Thoracic aorta (tissue), 2 donors: ENCODE results near the gene EVC. TPM values are rescaled to one million over a fixed set of nuclear protein-coding genes. Genes with fewer than 3 reads are reported as not detected.

Experiments
- ATAC-seq: fragments of 150-250 bp; one replicate; pipeline ENCODE4 v1.8.0; 2017; ENCODE audit warnings: low read depth; ENCODE audit not compliant: insufficient number of reproducible peaks, low FRiP score
- DNase-seq: peaks from one replicate; pipeline ENCODE4 v3.0.0-alpha.2; 2020; ENCODE audit warnings: low spot score
- H3K27ac ChIP-seq, 2 donors: fragments of 200-600 bp; sonication (generic); 1 replicate in 1 of 2; 2 replicates in 1 of 2; pipeline ENCODE4 v1.5.1; 2016; ENCODE audit warnings: mild to moderate bottlenecking in 2 of 2, moderate library complexity in 2 of 2
- H3K27me3 ChIP-seq: fragments of 200-600 bp; sonication (generic); replicated peaks from 2 replicates; pipeline ENCODE4 v1.6.0; 2016; ENCODE audit warnings: mild to moderate bottlenecking; ENCODE audit not compliant: insufficient read depth
- H3K36me3 ChIP-seq: fragments of 200-600 bp; sonication (generic); one replicate; pipeline ENCODE4 v1.5.1; 2016
- H3K4me1 ChIP-seq, 2 donors: fragments of 200-600 bp; sonication (generic); 1 replicate in 1 of 2; 2 replicates in 1 of 2; pipeline versions ENCODE4 v1.5.1 to v1.6.0; 2016; ENCODE audit warnings: low read depth in 2 of 2, mild to moderate bottlenecking in 1 of 2; ENCODE audit not compliant: control insufficient read depth in 1 of 2
- H3K4me3 ChIP-seq: fragments of 200-600 bp; sonication (generic); 2 replicates; pipeline ENCODE4 v1.5.1; 2016; ENCODE audit warnings: mild to moderate bottlenecking
- H3K9me3 ChIP-seq: fragments of 200-600 bp; sonication (generic); 2 replicates; pipeline ENCODE4 v1.5.1; 2016
- total RNA-seq, 2 donors: library from RNA; depleted of rRNA; stranded (reverse); fragments of >200 nt; gene quantifications; one replicate each; pipeline versions ENCODE4 v1.1.0 to v1.2.3, GENCODE V29; 2016
- TF ChIP-seq, protein P1 (sequence below): fragments of 200-600 bp; sonication (generic); IDR thresholded peaks from one replicate; pipeline ENCODE4 v1.5.1; 2019; ENCODE audit warnings: antibody characterized with exemption

The EVC gene
- total RNA-seq, 2 donors from 2014 or later, result 65.1 to 88.5 TPM

DNA sequence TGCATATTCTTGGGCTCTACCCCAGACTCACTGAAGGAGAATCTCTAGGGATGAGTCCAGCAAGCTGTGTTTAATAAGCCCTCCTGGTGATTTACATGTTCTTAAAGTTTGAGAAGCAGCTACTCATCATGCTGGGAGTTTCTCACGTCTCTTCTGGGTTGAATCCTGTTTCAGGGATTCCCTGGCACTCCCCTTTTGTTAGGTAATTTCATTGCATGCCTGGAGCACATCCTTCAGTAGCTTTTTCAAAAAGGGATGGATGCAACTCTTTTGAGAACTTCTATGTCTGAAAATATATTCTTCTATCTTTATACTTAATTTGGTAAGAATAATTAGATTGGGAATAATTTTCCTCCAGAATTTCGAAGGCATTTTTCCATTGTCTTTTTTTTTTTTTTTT is 4.4 kb downstream of the EVC start:
- no peak overlapping the region for H3K4me3 ChIP-seq
- peaks cover 9 to 27% of the 10 kb centered on the region in 2 donors for H3K4me1 ChIP-seq
- DNase-seq, result no peak
- peaks cover 3% of the 10 kb centered on the region for H3K9me3 ChIP-seq
- no peaks in the 10 kb centered on the region for H3K36me3 ChIP-seq
- TF ChIP-seq, protein P1, sequence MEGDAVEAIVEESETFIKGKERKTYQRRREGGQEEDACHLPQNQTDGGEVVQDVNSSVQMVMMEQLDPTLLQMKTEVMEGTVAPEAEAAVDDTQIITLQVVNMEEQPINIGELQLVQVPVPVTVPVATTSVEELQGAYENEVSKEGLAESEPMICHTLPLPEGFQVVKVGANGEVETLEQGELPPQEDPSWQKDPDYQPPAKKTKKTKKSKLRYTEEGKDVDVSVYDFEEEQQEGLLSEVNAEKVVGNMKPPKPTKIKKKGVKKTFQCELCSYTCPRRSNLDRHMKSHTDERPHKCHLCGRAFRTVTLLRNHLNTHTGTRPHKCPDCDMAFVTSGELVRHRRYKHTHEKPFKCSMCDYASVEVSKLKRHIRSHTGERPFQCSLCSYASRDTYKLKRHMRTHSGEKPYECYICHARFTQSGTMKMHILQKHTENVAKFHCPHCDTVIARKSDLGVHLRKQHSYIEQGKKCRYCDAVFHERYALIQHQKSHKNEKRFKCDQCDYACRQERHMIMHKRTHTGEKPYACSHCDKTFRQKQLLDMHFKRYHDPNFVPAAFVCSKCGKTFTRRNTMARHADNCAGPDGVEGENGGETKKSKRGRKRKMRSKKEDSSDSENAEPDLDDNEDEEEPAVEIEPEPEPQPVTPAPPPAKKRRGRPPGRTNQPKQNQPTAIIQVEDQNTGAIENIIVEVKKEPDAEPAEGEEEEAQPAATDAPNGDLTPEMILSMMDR, result no peak
- no peak overlapping the region for H3K27ac ChIP-seq
- no peak for ATAC-seq
- no peaks in the 10 kb centered on the region for H3K27me3 ChIP-seq

DNA sequence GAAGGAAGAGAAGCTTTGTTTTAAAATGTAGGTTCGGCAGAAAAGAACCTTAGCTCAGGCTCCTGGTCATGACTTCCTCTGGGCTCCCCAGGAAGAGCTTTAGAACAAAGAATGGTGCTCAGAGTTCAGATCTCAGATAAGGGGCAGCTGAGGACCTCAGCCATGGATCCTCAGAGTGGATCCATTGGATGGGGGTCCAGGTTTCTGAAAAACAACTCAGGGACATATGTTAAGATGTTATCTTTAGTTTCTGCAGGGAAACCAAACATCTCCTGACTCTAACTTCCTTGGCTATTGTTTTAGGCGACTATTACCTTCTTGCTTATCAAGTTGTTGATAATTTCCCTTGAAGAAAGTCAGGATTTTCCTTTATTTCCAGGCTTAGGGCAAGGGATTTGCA is 5.4 kb downstream of the EVC start:
- TF ChIP-seq, protein P1, result no peak
- H3K27me3 ChIP-seq, result no peaks in the 10 kb centered on the region
- no peaks in the 10 kb centered on the region for H3K36me3 ChIP-seq
- peaks cover 3% of the 10 kb centered on the region for H3K9me3 ChIP-seq
- DNase-seq, result no peak
- H3K27ac ChIP-seq, result no peak overlapping the region
- ATAC-seq, result no peak
- H3K4me1 ChIP-seq, result peaks cover 5 to 22% of the 10 kb centered on the region in 2 donors
- H3K4me3 ChIP-seq, result no peak overlapping the region

DNA sequence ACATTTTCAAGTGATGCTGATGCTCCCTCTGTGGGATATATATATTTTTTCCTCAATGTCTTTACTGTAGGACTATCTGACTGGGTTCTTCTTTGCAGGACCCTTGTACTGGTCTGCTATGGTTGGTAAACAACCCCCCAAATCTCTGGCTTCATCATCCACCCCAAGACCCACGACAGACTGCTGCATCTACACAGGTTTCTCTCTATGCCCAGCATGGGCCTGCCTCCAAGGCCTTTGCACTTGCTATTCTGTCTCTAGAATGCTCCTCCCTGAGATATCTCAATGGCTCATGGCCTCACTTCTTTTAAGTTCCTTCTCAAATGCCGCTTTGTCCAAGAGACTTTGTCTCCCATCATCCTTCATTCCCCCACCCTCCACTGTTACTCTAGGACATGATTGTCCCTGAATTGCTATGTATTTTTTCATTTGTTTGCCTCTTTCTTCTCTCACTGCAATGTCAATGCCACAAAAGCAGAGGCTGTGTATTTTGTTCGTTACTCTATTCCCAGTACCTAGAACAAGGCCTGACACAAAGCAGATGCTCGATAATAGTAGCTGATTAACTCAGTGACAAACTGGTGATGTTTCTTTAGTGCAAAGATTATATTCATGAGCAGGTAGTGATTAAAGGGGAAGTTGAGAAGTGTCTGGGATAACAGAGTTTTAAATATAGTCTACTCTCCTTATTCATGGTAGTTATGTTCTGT is 6.6 kb downstream of the EVC start:
- no peak for ATAC-seq
- DNase-seq, result no peak
- Histone ChIP-seq H3K4me1 (peaks cover 0 to 12% of the 10 kb centered on the region in 2 donors), H3K36me3 (no peaks in the 10 kb centered on the region), H3K9me3 (peaks cover 3% of the 10 kb centered on the region), H3K27ac (no peak overlapping the region), H3K27me3 (no peaks in the 10 kb centered on the region), H3K4me3 (no peak overlapping the region)
- TF ChIP-seq, protein P1, result no peak

DNA sequence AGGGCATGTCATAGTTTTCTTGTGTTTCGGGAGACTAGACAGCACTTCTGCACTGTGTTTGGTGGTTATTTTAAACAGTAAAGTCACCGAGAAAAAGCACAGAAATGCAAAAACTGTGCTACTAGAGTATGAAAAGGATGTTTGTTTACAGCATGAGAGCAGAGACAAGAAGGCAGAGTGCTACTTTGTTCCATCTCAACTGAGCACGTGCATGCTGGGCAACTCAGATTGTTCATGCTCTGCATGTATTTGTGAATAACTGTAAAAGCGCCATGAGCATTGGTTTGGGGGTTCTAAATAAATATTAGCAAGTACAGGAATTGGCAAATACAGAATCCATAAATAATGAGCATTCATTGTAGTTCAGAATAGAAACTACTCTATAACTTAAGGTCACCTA is 7.4 kb downstream of the EVC start:
- Histone ChIP-seq H3K4me1 (peaks cover 0 to 4% of the 10 kb centered on the region in 2 donors), H3K27me3 (no peaks in the 10 kb centered on the region), H3K4me3 (no peak overlapping the region), H3K36me3 (no peaks in the 10 kb centered on the region), H3K27ac (no peak overlapping the region), H3K9me3 (peaks cover 3% of the 10 kb centered on the region)
- DNase-seq, result no peak
- no peak for ATAC-seq
- TF ChIP-seq, protein P1, result no peak

DNA sequence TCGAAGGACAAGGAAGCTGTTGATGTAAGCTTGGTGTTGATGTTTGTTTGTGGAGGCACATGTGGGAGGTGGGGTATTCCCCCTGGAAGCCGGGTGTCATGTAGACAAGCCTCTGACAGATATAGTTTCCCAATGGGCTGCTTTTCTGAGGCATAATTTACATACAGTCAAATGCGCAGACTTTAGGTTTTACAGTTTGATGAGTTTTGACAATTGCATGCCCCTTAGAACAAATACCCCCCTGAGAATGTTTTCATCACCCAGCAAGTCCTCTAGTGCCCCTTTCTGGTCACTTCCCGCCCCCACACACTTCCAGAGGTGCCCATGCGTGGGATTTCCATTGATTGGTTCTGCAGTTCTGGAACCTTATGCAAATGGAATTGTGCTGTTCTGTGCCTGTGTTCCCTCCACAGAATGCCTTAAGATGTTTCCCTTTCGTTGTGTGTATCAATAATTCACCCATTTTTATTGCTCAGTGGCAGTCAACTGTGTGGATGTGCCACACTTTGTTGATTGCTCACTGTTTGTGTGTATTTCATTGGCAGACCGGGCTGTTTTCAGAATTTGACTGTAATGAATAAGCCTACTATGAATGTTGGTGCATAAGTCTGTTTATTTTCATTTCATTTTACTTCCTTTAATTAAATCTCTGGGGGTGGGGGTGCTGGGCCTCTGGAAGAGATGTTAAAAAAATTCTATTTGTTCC is 8.5 kb downstream of the EVC start:
- Histone ChIP-seq H3K4me1 (no peaks in the 10 kb centered on the region), H3K27me3 (no peaks in the 10 kb centered on the region), H3K27ac (no peak overlapping the region), H3K4me3 (no peak overlapping the region), H3K36me3 (peaks cover 6% of the 10 kb centered on the region), H3K9me3 (peaks cover 3% of the 10 kb centered on the region)
- ATAC-seq (no peak), DNase-seq (no peak)
- TF ChIP-seq, protein P1, result no peak
